ENCODE measurements around the gene PIM2. TPM values are rescaled to one million over a fixed set of nuclear protein-coding genes. Genes with fewer than 3 reads are reported as not detected.

The PIM2 gene
- total RNA-seq, 1 donor from 2014 or later: 13.4 TPM

- Mint-ChIP-seq H3K27me3 (ENCODE audit: low read depth) (no peaks in the 10 kb centered on the region), H3K27ac (ENCODE audit: unreplicated experiment) (peak within 1 kb of the TSS; percentile 97), H3K4me1 (peaks cover 24% of the 10 kb centered on the region), H3K36me3 (ENCODE audit: low read depth) (peaks cover 10% of the 10 kb centered on the region), H3K9me3 (no peaks in the 10 kb centered on the region), H3K4me3 (peak within 1 kb of the TSS; percentile 89)
- DNase-seq (ENCODE audit: low read depth, low spot score): peak; percentile 70
- no peak for TF ChIP-seq CTCF (conservative IDR thresholded peaks at IDR 0.05)
These were observed 21.1 kb downstream of the PIM2 start, which contains the start of the genes PQBP1 and TIMM17B for GRCh38 chrX:48897625-48898306. Gene PQBP1, plus strand, starts transcription at chrX:48897930. Its CDS starts 580 bp downstream, at chrX:48898510. Gene TIMM17B, minus strand, starts transcription at chrX:48897768. Its CDS starts 19 bp downstream, at chrX:48897749.

GRCh38 chrX:48897157-48897624, 21.6 kb downstream of the PIM2 start:
- H3K27ac Mint-ChIP-seq (ENCODE audit: unreplicated experiment): peak overlapping the region; percentile 97
- H3K9me3 Mint-ChIP-seq: no peaks in the 10 kb centered on the region

GRCh38 chrX:48896611-48897011, 22.2 kb downstream of the PIM2 start:
- Mint-ChIP-seq H3K4me1 (peaks cover 28% of the 10 kb centered on the region), H3K36me3 (ENCODE audit: low read depth) (peaks cover 6% of the 10 kb centered on the region), H3K27ac (ENCODE audit: unreplicated experiment) (peak overlapping the region; percentile 97), H3K9me3 (no peaks in the 10 kb centered on the region), H3K4me3 (peak overlapping the region; percentile 89), H3K27me3 (ENCODE audit: low read depth) (no peaks in the 10 kb centered on the region)
- no peak for DNase-seq (ENCODE audit: low read depth, low spot score)
- no peak for TF ChIP-seq CTCF (conservative IDR thresholded peaks at IDR 0.05)

More at GRCh38 chrX:48897157-48897624, 21.6 kb downstream of the PIM2 start:
- TF ChIP-seq CTCF (conservative IDR thresholded peaks at IDR 0.05): no peak
- Mint-ChIP-seq H3K4me1 (peaks cover 24% of the 10 kb centered on the region), H3K36me3 (ENCODE audit: low read depth) (peaks cover 9% of the 10 kb centered on the region), H3K4me3 (peak overlapping the region; percentile 89), H3K27me3 (ENCODE audit: low read depth) (no peaks in the 10 kb centered on the region)
- peak; percentile 64 for DNase-seq (ENCODE audit: low read depth, low spot score)

- DNase-seq (ENCODE audit: low read depth, low spot score): no peak
- peaks cover 36% of the 10 kb centered on the region for H3K4me1 Mint-ChIP-seq
- no peak for TF ChIP-seq CTCF (conservative IDR thresholded peaks at IDR 0.05)
- H3K27me3 Mint-ChIP-seq (ENCODE audit: low read depth): peaks cover 2% of the 10 kb centered on the region
- H3K4me3 Mint-ChIP-seq: peak overlapping the region; percentile 81
- no peaks in the 10 kb centered on the region for H3K9me3 Mint-ChIP-seq
- H3K27ac Mint-ChIP-seq (ENCODE audit: unreplicated experiment): no peak overlapping the region
- peaks cover 3% of the 10 kb centered on the region for H3K36me3 Mint-ChIP-seq (ENCODE audit: low read depth)
These were observed 23.9 kb downstream of the PIM2 start for GRCh38 chrX:48894891-48895290.

- Mint-ChIP-seq H3K4me3 (peak overlapping the region; percentile 57), H3K27me3 (ENCODE audit: low read depth) (peaks cover 2% of the 10 kb centered on the region), H3K36me3 (ENCODE audit: low read depth) (peaks cover 3% of the 10 kb centered on the region), H3K4me1 (peaks cover 36% of the 10 kb centered on the region), H3K9me3 (no peaks in the 10 kb centered on the region), H3K27ac (ENCODE audit: unreplicated experiment) (peak overlapping the region; percentile 12)
- DNase-seq (ENCODE audit: low read depth, low spot score): no peak
- no peak for TF ChIP-seq CTCF (conservative IDR thresholded peaks at IDR 0.05)
These were observed 25.1 kb downstream of the PIM2 start for GRCh38 chrX:48893556-48894348.

Data from neural crest cell (in vitro differentiated cells).